ENCODE measurements around the gene PSMD14. TPM values are rescaled to one million over a fixed set of nuclear protein-coding genes. Genes with fewer than 3 reads are reported as not detected.

The PSMD14 gene
- total and polyA plus RNA-seq, 7 experiments from 2014 or later = 13.2 to 69.5 (median 25.1) TPM

GRCh38 chr2:161426922-161427663, 118.9 kb downstream of the PSMD14 start:
- Histone ChIP-seq H3K36me3 (ENCODE audit: control insufficient read depth in 2 of 3, insufficient read depth in 3 of 3, low read length in 3 of 3) (no peaks in the 10 kb centered on the region), H3K9me3 (ENCODE audit: control insufficient read depth in 2 of 3, low read length in 3 of 3) (peaks cover 0 to 3% (median 0%) of the 10 kb centered on the region in 3 experiments), H3K27me3 (ENCODE audit: control insufficient read depth in 2 of 2, insufficient read depth in 2 of 2, low read length in 2 of 2) (peaks cover 27 to 70% of the 10 kb centered on the region in 2 donors), H3K27ac (ENCODE audit: low read depth, low read length) (no peak overlapping the region), H3K4me1 (ENCODE audit: control insufficient read depth in 2 of 2, insufficient read depth in 2 of 2, low read length in 2 of 2) (peaks cover 5 to 21% of the 10 kb centered on the region in 2 donors), H3K4me3 (ENCODE audit: low read length) (peak overlapping the region; percentile 8)
- ATAC-seq (peak; percentile 19), DNase-seq (peak in 1 of 9 donors; percentile 36)
- H3K27ac Mint-ChIP-seq = peak overlapping the region in 1 of 9 donors; percentile 68
- CTCF ChIA-PET = no interaction called here
- POLR2A ChIA-PET = no interaction called here
- peak overlapping the region; percentile 44 to 82 (median 72) for H3K4me3 Mint-ChIP-seq
- peaks cover 14 to 44% (median 31%) of the 10 kb centered on the region in 7 donors for H3K4me1 Mint-ChIP-seq
- H3K27me3 Mint-ChIP-seq = peaks cover 74 to 89% (median 82%) of the 10 kb centered on the region in 5 donors
- peaks cover 0 to 10% (median 5%) of the 10 kb centered on the region in 5 donors for H3K36me3 Mint-ChIP-seq
- intact Hi-C loops (cut with micrococcal nuclease) = loop anchor here (1.0 to 10.0 kb wide), 5 partner anchors 12 to 918 kb away; partner anchors contain the start of genes DPP4 (in 1 of the 2) and GCA (in 1 of the 2)
- H3K9me3 Mint-ChIP-seq = peaks cover 0 to 40% (median 9%) of the 10 kb centered on the region in 11 donors

- Histone ChIP-seq H3K4me1 (ENCODE audit: control insufficient read depth in 2 of 2, insufficient read depth in 2 of 2, low read length in 2 of 2) (peaks cover 5 to 21% of the 10 kb centered on the region in 2 donors), H3K4me3 (ENCODE audit: low read length) (peak overlapping the region; percentile 8), H3K9me3 (ENCODE audit: control insufficient read depth in 2 of 3, low read length in 3 of 3) (peaks cover 0 to 3% (median 0%) of the 10 kb centered on the region in 3 experiments), H3K36me3 (ENCODE audit: control insufficient read depth in 2 of 3, insufficient read depth in 3 of 3, low read length in 3 of 3) (no peaks in the 10 kb centered on the region), H3K27me3 (ENCODE audit: control insufficient read depth in 2 of 2, insufficient read depth in 2 of 2, low read length in 2 of 2) (peaks cover 25 to 65% of the 10 kb centered on the region in 2 donors), H3K27ac (ENCODE audit: low read depth, low read length) (no peak overlapping the region)
- peaks cover 0 to 42% (median 7%) of the 10 kb centered on the region in 11 donors for H3K9me3 Mint-ChIP-seq
- intact Hi-C loops (cut with micrococcal nuclease) = loop anchor here (5.0 to 10.0 kb wide), 4 partner anchors 519 to 917 kb away; partner anchors contain the start of genes DPP4 (in 1 of the 2) and GCA (in 1 of the 2)
- DNase-seq (peak in 1 of 9 donors; percentile 21), ATAC-seq (no peak)
- H3K27ac Mint-ChIP-seq = peak overlapping the region in 1 of 9 donors; percentile 68
- peaks cover 72 to 89% (median 78%) of the 10 kb centered on the region in 5 donors for H3K27me3 Mint-ChIP-seq
- ChIA-PET POLR2A (no interaction called here), CTCF (no interaction called here)
- peak overlapping the region; percentile 44 to 82 (median 69) for H3K4me3 Mint-ChIP-seq
- H3K4me1 Mint-ChIP-seq = peaks cover 14 to 37% (median 30%) of the 10 kb centered on the region in 7 donors
- H3K36me3 Mint-ChIP-seq = peaks cover 0 to 10% (median 5%) of the 10 kb centered on the region in 5 donors
Measured at GRCh38 chr2:161427664-161428587, 119.7 kb downstream of the PSMD14 start.

DNA sequence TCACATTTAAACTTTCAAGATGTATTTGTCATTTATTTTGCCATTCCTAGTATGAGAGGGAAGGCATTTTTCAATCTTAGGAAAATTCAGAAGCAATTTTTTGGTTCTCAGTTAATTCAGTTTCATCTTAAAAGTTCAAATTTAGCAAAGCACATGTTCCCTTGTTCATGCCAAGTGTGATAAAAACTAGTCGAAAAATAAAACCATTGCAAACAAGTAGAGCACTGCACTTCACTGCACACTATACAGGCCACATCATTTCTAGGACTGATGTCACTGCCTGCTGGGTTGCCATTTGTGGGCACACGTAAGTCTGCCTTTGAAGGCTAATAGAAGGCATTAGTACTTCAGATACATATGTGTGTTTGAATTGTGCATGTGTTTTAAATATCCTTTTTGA, 122.2 kb downstream of the PSMD14 start:
- Histone ChIP-seq H3K27me3 (ENCODE audit: control insufficient read depth in 2 of 2, insufficient read depth in 2 of 2, low read length in 2 of 2) (peaks cover 17 to 40% of the 10 kb centered on the region in 2 donors), H3K36me3 (ENCODE audit: control insufficient read depth in 2 of 3, insufficient read depth in 3 of 3, low read length in 3 of 3) (no peaks in the 10 kb centered on the region), H3K4me1 (ENCODE audit: control insufficient read depth in 2 of 2, insufficient read depth in 2 of 2, low read length in 2 of 2) (peaks cover 0 to 4% of the 10 kb centered on the region in 2 donors), H3K4me3 (ENCODE audit: low read length) (no peak overlapping the region), H3K27ac (ENCODE audit: low read depth, low read length) (no peak overlapping the region), H3K9me3 (ENCODE audit: control insufficient read depth in 2 of 3, low read length in 3 of 3) (peaks cover 0 to 3% (median 0%) of the 10 kb centered on the region in 3 experiments)
- H3K36me3 Mint-ChIP-seq = peaks cover 0 to 5% (median 4%) of the 10 kb centered on the region in 5 donors
- intact Hi-C loops (cut with micrococcal nuclease) = no loop called here
- peaks cover 0 to 30% (median 8%) of the 10 kb centered on the region in 11 donors for H3K9me3 Mint-ChIP-seq
- ChIA-PET POLR2A (no interaction called here), CTCF (no interaction called here)
- ATAC-seq (no peak), DNase-seq (no peak)
- H3K27ac Mint-ChIP-seq = no peak overlapping the region
- H3K4me1 Mint-ChIP-seq = peaks cover 5 to 19% (median 18%) of the 10 kb centered on the region in 7 donors
- peaks cover 70 to 91% (median 78%) of the 10 kb centered on the region in 5 donors for H3K27me3 Mint-ChIP-seq
- no peak overlapping the region for H3K4me3 Mint-ChIP-seq

- no peak overlapping the region for H3K27ac Mint-ChIP-seq
- Histone ChIP-seq H3K36me3 (ENCODE audit: control insufficient read depth in 2 of 3, insufficient read depth in 3 of 3, low read length in 3 of 3) (no peaks in the 10 kb centered on the region), H3K27me3 (ENCODE audit: control insufficient read depth in 2 of 2, insufficient read depth in 2 of 2, low read length in 2 of 2) (peaks cover 5 to 25% of the 10 kb centered on the region in 2 donors), H3K4me1 (ENCODE audit: control insufficient read depth in 2 of 2, insufficient read depth in 2 of 2, low read length in 2 of 2) (peaks cover 0 to 4% of the 10 kb centered on the region in 2 donors), H3K9me3 (ENCODE audit: control insufficient read depth in 2 of 3, low read length in 3 of 3) (no peaks in the 10 kb centered on the region), H3K4me3 (ENCODE audit: low read length) (no peak overlapping the region), H3K27ac (ENCODE audit: low read depth, low read length) (no peak overlapping the region)
- H3K4me1 Mint-ChIP-seq = peaks cover 3 to 7% (median 7%) of the 10 kb centered on the region in 7 donors
- ChIA-PET CTCF (no interaction called here), POLR2A (interaction anchor here (0.5 kb wide), 1 partner anchor 35 kb away, joined by 3 read pairs; no protein-coding TSS in a partner anchor)
- no peak for ATAC-seq
- peaks cover 0 to 5% (median 4%) of the 10 kb centered on the region in 5 donors for H3K36me3 Mint-ChIP-seq
- intact Hi-C loops (cut with micrococcal nuclease) = no loop called here
- H3K9me3 Mint-ChIP-seq = peaks cover 0 to 23% (median 6%) of the 10 kb centered on the region in 11 donors
- H3K27me3 Mint-ChIP-seq = peaks cover 64 to 89% (median 71%) of the 10 kb centered on the region in 5 donors
- DNase-seq = no peak
- H3K4me3 Mint-ChIP-seq = no peak overlapping the region
Measured at GRCh38 chr2:161432107-161432506, 123.9 kb downstream of the PSMD14 start.

DNA sequence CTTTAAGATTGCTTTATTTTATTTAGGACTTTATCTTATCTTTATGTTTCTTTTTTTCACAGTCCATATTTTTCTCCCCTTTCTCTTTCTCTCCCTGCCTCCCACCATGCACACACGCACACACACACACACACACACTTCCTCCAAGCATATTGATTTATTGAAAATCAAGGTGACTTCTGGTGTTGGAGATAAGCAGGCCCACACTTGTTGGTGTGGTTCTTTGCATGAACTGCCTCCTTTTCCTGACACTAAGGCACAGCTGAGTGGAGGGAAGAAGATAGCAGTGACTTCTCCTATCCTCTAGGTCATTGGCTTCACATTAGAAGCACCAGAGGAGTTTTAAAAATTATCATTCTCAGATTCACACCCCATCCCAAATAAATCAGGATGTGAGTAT, 125.9 kb downstream of the PSMD14 start:
- H3K27me3 Mint-ChIP-seq = peaks cover 58 to 88% (median 67%) of the 10 kb centered on the region in 5 donors
- no peaks in the 10 kb centered on the region for H3K4me1 Mint-ChIP-seq
- Histone ChIP-seq H3K27me3 (ENCODE audit: control insufficient read depth in 2 of 2, insufficient read depth in 2 of 2, low read length in 2 of 2) (peaks cover 0 to 8% of the 10 kb centered on the region in 2 donors), H3K36me3 (ENCODE audit: control insufficient read depth in 2 of 3, insufficient read depth in 3 of 3, low read length in 3 of 3) (no peaks in the 10 kb centered on the region), H3K4me1 (ENCODE audit: control insufficient read depth in 2 of 2, insufficient read depth in 2 of 2, low read length in 2 of 2) (no peaks in the 10 kb centered on the region), H3K27ac (ENCODE audit: low read depth, low read length) (no peak overlapping the region), H3K4me3 (ENCODE audit: low read length) (no peak overlapping the region), H3K9me3 (ENCODE audit: control insufficient read depth in 2 of 3, low read length in 3 of 3) (no peaks in the 10 kb centered on the region)
- intact Hi-C loops (cut with micrococcal nuclease) = no loop called here
- DNase-seq (no peak), ATAC-seq (no peak)
- peaks cover 0 to 14% (median 2%) of the 10 kb centered on the region in 11 donors for H3K9me3 Mint-ChIP-seq
- H3K36me3 Mint-ChIP-seq = no peaks in the 10 kb centered on the region
- ChIA-PET CTCF (no interaction called here), POLR2A (no interaction called here)
- no peak overlapping the region for H3K27ac Mint-ChIP-seq
- H3K4me3 Mint-ChIP-seq = no peak overlapping the region

GRCh38 chr2:161436411-161436810, 128.2 kb downstream of the PSMD14 start:
- H3K4me1 ChIP-seq (ENCODE audit: control insufficient read depth in 2 of 2, insufficient read depth in 2 of 2, low read length in 2 of 2) = no peaks in the 10 kb centered on the region
- DNase-seq (no peak), ATAC-seq (no peak)
- no peak overlapping the region for H3K4me3 ChIP-seq (ENCODE audit: low read length)
- no peak overlapping the region for H3K27ac ChIP-seq (ENCODE audit: low read depth, low read length)
- CTCF ChIA-PET = no interaction called here
- Mint-ChIP-seq H3K4me3 (no peak overlapping the region), H3K9me3 (peaks cover 0 to 10% (median 2%) of the 10 kb centered on the region in 11 donors), H3K27ac (no peak overlapping the region), H3K4me1 (no peaks in the 10 kb centered on the region), H3K27me3 (peaks cover 48 to 78% (median 63%) of the 10 kb centered on the region in 5 donors), H3K36me3 (no peaks in the 10 kb centered on the region)
- intact Hi-C loops (cut with micrococcal nuclease) = no loop called here
- no peaks in the 10 kb centered on the region for H3K27me3 ChIP-seq (ENCODE audit: control insufficient read depth in 2 of 2, insufficient read depth in 2 of 2, low read length in 2 of 2)
- no peaks in the 10 kb centered on the region for H3K36me3 ChIP-seq (ENCODE audit: control insufficient read depth in 2 of 3, insufficient read depth in 3 of 3, low read length in 3 of 3)
- no peaks in the 10 kb centered on the region for H3K9me3 ChIP-seq (ENCODE audit: control insufficient read depth in 2 of 3, low read length in 3 of 3)
- POLR2A ChIA-PET = no interaction called here
